Measurements from ENCODE around the gene NUAK2. TPM values are rescaled to one million over a fixed set of nuclear protein-coding genes. Genes with fewer than 3 reads are reported as not detected.
A peak's percentile ranks its signal among the peaks of the same experiment; 100 is the strongest.

The NUAK2 gene
- total and polyA plus RNA-seq, 2 donors, result 2.1 to 4.0 TPM

DNA sequence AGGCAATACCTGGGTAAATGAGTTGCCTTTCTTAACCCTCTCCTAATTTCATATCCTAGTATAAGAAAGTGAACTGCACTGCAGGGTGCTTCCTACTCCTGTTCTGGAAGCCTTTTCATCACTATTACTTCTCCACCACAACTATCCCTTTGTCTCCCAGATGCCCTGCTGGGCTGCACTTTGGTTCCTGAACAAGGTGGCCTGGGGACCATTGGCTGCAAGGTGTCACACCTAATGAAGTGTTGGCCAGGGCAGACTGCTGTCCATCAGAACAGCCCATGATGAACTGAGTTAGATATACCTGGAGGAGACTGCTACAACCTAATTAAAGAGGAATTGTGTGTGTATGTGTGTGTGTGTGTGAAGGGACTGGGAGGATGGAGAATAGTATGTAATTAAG, 37.0 kb upstream of the NUAK2 start:
- peaks cover 0 to 44% of the 10 kb centered on the region in 2 donors for H3K27me3 ChIP-seq (ENCODE audit: control insufficient read depth in 2 of 2, insufficient read depth in 1 of 2, low read length in 1 of 2)
- H3K4me3 ChIP-seq (ENCODE audit: low read length in 2 of 2), result no peak overlapping the region
- no peaks in the 10 kb centered on the region for H3K9me3 ChIP-seq (ENCODE audit: control insufficient read depth in 2 of 2, insufficient read depth in 1 of 2, low read length in 1 of 2)
- no peaks in the 10 kb centered on the region for H3K36me3 ChIP-seq (ENCODE audit: control insufficient read depth in 2 of 2, insufficient read depth in 2 of 2, low read length in 1 of 2)
- DNase-seq (ENCODE audit: low read depth in 6 of 9, low spot score in 9 of 9), result no peak
- H3K27ac ChIP-seq (ENCODE audit: low read depth in 1 of 2, low read length in 1 of 2), result no peak overlapping the region
- H3K4me1 ChIP-seq (ENCODE audit: control insufficient read depth in 2 of 2, insufficient read depth in 2 of 2, low read length in 2 of 2), result no peaks in the 10 kb centered on the region

DNA sequence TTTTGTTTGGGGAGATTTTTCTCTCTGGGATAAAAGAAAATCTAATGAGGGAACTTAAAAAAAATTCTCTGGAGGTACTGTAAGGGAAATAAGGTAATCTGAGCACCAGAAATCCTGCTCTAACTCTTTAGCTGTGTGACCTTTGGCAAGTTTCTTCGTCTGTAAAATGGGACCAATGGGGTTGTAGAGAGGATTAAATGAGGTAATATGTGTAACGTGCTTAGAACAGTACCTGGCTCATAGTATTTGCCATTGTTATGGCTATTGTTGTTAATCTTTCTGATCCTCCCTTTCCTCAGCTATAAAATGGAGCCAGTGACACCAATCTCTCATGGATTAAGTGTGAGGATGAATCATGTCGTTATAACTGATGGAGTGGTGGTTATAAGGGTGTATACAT, 36.0 kb upstream of the NUAK2 start:
- WGBS, result 92% methylated on average over 3 of the region's 3 CpGs
- peaks cover 0 to 44% of the 10 kb centered on the region in 2 donors for H3K27me3 ChIP-seq (ENCODE audit: control insufficient read depth in 2 of 2, insufficient read depth in 1 of 2, low read length in 1 of 2)
- no peaks in the 10 kb centered on the region for H3K4me1 ChIP-seq (ENCODE audit: control insufficient read depth in 2 of 2, insufficient read depth in 2 of 2, low read length in 2 of 2)
- H3K4me3 ChIP-seq (ENCODE audit: low read length in 2 of 2), result no peak overlapping the region
- H3K27ac ChIP-seq (ENCODE audit: low read depth in 1 of 2, low read length in 1 of 2), result no peak overlapping the region
- no peak for DNase-seq (ENCODE audit: low read depth in 6 of 9, low spot score in 9 of 9)
- no peaks in the 10 kb centered on the region for H3K36me3 ChIP-seq (ENCODE audit: control insufficient read depth in 2 of 2, insufficient read depth in 2 of 2, low read length in 1 of 2)
- no peaks in the 10 kb centered on the region for H3K9me3 ChIP-seq (ENCODE audit: control insufficient read depth in 2 of 2, insufficient read depth in 1 of 2, low read length in 1 of 2)

DNA sequence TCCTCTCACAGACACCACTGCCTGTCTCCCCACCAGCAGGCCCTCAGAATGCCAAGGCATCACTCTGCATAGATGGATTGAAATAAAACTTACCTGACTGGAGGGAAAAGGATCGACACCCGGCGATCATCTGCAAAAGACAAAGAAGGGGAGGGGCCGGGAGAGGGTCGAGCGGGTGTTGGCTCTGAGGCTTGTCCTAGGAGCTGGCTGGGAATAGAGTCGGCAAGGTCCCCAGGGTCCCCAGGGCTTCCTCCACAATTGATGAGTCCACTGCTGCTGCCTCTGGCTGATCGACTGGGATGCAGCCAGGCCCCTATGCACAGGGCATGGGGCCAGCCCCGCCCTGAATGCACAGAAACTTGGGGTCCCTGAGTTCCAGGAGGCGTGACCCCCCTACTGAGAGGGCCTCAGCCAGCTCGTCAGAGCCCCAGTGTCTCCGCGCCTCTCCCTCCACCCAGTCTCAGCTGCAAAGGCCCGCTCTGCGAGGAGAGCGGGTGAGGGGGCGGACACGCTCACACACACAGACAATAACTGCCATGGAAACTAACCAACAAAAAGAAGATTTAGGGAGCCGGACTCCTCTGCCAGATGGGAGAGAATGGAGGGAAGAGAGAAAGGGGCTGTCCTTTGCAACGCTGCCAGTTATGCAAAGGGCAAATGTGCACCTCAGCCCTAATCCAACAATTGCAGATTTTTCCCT, 35.0 kb upstream of the NUAK2 start, which contains the start of gene KLHDC8A:
Gene KLHDC8A, minus strand, starts transcription at position 483 of the 700 bp plus-strand sequence. CDS start 13,318 bp downstream, outside the sequence.
- no peak for DNase-seq (ENCODE audit: low read depth in 6 of 9, low spot score in 9 of 9)
- no peak within 1 kb of the TSS for H3K4me3 ChIP-seq (ENCODE audit: low read length in 2 of 2)
- H3K27ac ChIP-seq (ENCODE audit: low read depth in 1 of 2, low read length in 1 of 2), result no peak within 1 kb of the TSS
- H3K27me3 ChIP-seq (ENCODE audit: control insufficient read depth in 2 of 2, insufficient read depth in 1 of 2, low read length in 1 of 2), result peaks cover 0 to 47% of the 10 kb centered on the region in 2 donors
- H3K36me3 ChIP-seq (ENCODE audit: control insufficient read depth in 2 of 2, insufficient read depth in 2 of 2, low read length in 1 of 2), result no peaks in the 10 kb centered on the region
- H3K9me3 ChIP-seq (ENCODE audit: control insufficient read depth in 2 of 2, insufficient read depth in 1 of 2, low read length in 1 of 2), result no peaks in the 10 kb centered on the region
- 86% methylated on average over 20 of the region's 20 CpGs for WGBS
- no peaks in the 10 kb centered on the region for H3K4me1 ChIP-seq (ENCODE audit: control insufficient read depth in 2 of 2, insufficient read depth in 2 of 2, low read length in 2 of 2)

DNA sequence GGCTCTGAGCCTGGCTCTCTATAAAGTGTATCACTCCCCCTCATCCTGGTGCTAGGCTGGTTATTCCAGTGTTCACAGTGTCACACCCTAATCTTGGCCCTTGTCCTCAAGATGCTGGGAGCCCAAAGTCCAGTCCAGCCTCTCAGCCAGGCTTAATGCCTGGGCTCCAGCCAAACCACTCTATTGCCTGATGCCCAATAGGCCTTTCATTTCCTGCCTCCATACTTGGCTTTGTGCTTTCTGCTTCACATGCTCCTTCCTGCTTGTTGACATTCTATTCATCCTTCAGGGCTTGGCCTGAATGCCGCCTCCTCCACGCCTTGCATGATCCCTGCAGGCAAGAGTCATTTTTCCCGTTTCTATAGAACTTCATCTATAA, 33.5 kb upstream of the NUAK2 start:
- no peak overlapping the region for H3K4me3 ChIP-seq (ENCODE audit: low read length in 2 of 2)
- H3K36me3 ChIP-seq (ENCODE audit: control insufficient read depth in 2 of 2, insufficient read depth in 2 of 2, low read length in 1 of 2), result no peaks in the 10 kb centered on the region
- H3K27me3 ChIP-seq (ENCODE audit: control insufficient read depth in 2 of 2, insufficient read depth in 1 of 2, low read length in 1 of 2), result peaks cover 0 to 44% of the 10 kb centered on the region in 2 donors
- DNase-seq (ENCODE audit: low read depth in 6 of 9, low spot score in 9 of 9), result no peak
- H3K9me3 ChIP-seq (ENCODE audit: control insufficient read depth in 2 of 2, insufficient read depth in 1 of 2, low read length in 1 of 2), result no peaks in the 10 kb centered on the region
- H3K4me1 ChIP-seq (ENCODE audit: control insufficient read depth in 2 of 2, insufficient read depth in 2 of 2, low read length in 2 of 2), result no peaks in the 10 kb centered on the region
- H3K27ac ChIP-seq (ENCODE audit: low read depth in 1 of 2, low read length in 1 of 2), result no peak overlapping the region
- WGBS, result 98% methylated on average over 3 of the region's 3 CpGs

DNA sequence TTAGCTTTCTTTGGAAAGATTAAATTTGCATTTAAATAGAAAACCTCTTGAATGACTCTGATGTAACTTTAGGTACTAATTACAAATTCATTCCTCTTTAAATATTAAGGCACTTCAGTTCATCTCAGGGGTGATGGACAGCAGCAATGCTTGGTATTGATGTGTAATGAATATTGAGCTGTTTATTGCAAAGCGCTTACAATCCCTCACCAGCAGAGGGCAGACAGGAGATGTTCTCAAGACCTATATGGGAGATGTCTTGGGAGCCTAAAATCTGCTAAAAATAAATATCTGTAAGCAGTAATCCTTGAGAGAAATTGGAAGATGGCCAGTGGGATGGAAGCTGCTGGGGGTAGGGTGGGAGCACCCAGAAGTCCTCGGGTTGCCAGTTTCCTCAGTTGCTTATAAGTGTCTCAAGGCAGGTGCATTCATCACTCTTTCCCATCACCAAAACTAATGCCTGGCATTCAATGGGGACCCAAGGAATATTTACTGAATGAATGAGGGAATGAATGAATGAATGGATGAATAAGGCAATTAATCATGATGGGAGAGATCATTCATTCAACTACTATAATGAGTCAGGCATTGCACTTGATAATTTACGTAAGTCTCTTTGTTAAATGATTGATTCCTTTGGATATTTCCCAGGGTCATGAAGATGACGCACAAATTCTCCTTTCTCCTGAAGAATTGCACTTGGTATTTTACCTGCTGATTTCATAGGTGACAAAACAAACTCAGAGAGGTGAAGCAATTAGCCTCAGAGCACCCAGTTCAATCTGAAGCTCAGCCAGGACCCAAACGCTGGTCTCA, 32.9 kb upstream of the NUAK2 start:
- H3K27ac ChIP-seq (ENCODE audit: low read depth in 1 of 2, low read length in 1 of 2), result no peak overlapping the region
- DNase-seq (ENCODE audit: low read depth in 6 of 9, low spot score in 9 of 9), result peak; percentile 8 to 68 (median 35)
- no peaks in the 10 kb centered on the region for H3K4me1 ChIP-seq (ENCODE audit: control insufficient read depth in 2 of 2, insufficient read depth in 2 of 2, low read length in 2 of 2)
- peaks cover 0 to 44% of the 10 kb centered on the region in 2 donors for H3K27me3 ChIP-seq (ENCODE audit: control insufficient read depth in 2 of 2, insufficient read depth in 1 of 2, low read length in 1 of 2)
- 50% methylated on average over 5 of the region's 5 CpGs for WGBS
- H3K9me3 ChIP-seq (ENCODE audit: control insufficient read depth in 2 of 2, insufficient read depth in 1 of 2, low read length in 1 of 2), result no peaks in the 10 kb centered on the region
- no peak overlapping the region for H3K4me3 ChIP-seq (ENCODE audit: low read length in 2 of 2)
- H3K36me3 ChIP-seq (ENCODE audit: control insufficient read depth in 2 of 2, insufficient read depth in 2 of 2, low read length in 1 of 2), result no peaks in the 10 kb centered on the region

DNA sequence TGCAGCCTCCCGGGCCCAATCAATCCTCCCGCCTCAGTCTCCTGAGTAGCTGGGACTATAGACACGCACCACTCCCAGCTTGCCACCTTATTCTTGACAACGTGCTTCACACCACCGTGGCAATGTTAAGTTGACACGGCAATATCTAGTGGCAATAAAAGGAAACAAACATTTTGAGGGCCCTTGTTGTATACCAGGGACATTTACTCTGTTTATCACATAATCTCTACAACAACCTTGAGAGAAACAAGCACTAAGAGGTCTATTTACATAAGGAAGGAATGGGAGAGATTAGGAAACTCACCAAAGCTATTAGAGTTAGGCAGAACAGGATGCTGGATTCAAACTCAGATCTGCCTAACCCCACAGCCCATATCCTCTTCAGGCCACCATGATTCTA, 32.1 kb upstream of the NUAK2 start:
- 96% methylated on average over 6 of the region's 6 CpGs for WGBS
- no peaks in the 10 kb centered on the region for H3K4me1 ChIP-seq (ENCODE audit: control insufficient read depth in 2 of 2, insufficient read depth in 2 of 2, low read length in 2 of 2)
- no peak overlapping the region for H3K27ac ChIP-seq (ENCODE audit: low read depth in 1 of 2, low read length in 1 of 2)
- no peaks in the 10 kb centered on the region for H3K9me3 ChIP-seq (ENCODE audit: control insufficient read depth in 2 of 2, insufficient read depth in 1 of 2, low read length in 1 of 2)
- H3K4me3 ChIP-seq (ENCODE audit: low read length in 2 of 2), result no peak overlapping the region
- DNase-seq (ENCODE audit: low read depth in 6 of 9, low spot score in 9 of 9), result no peak
- H3K27me3 ChIP-seq (ENCODE audit: control insufficient read depth in 2 of 2, insufficient read depth in 1 of 2, low read length in 1 of 2), result peaks cover 0 to 48% of the 10 kb centered on the region in 2 donors
- H3K36me3 ChIP-seq (ENCODE audit: control insufficient read depth in 2 of 2, insufficient read depth in 2 of 2, low read length in 1 of 2), result no peaks in the 10 kb centered on the region

DNA sequence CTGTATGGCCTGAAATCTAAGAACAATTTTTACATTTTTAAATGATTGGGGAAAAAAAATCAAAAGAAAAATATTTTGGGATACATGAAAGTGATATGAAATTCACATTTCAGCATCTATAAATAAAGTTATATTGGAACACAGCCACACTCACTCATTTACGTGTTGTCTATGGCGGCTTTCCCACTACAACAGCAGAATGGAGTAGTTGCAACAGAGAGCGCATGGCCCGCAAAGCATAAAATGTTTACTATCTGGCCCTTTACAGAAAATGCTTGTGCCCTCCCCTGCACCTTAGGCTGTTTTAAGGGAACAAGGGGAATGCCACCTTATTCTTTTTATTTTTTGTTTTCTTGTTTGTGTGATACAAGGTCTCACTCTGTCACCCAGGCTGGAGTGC, 31.6 kb upstream of the NUAK2 start:
- peaks cover 0 to 47% of the 10 kb centered on the region in 2 donors for H3K27me3 ChIP-seq (ENCODE audit: control insufficient read depth in 2 of 2, insufficient read depth in 1 of 2, low read length in 1 of 2)
- H3K9me3 ChIP-seq (ENCODE audit: control insufficient read depth in 2 of 2, insufficient read depth in 1 of 2, low read length in 1 of 2), result no peaks in the 10 kb centered on the region
- 97% methylated on average over 4 of the region's 4 CpGs for whole genome bisulfite sequencing
- no peaks in the 10 kb centered on the region for H3K4me1 ChIP-seq (ENCODE audit: control insufficient read depth in 2 of 2, insufficient read depth in 2 of 2, low read length in 2 of 2)
- no peak overlapping the region for H3K27ac ChIP-seq (ENCODE audit: low read depth in 1 of 2, low read length in 1 of 2)
- H3K36me3 ChIP-seq (ENCODE audit: control insufficient read depth in 2 of 2, insufficient read depth in 2 of 2, low read length in 1 of 2), result no peaks in the 10 kb centered on the region
- H3K4me3 ChIP-seq (ENCODE audit: low read length in 2 of 2), result no peak overlapping the region
- no peak for DNase-seq (ENCODE audit: low read depth in 6 of 9, low spot score in 9 of 9)

DNA sequence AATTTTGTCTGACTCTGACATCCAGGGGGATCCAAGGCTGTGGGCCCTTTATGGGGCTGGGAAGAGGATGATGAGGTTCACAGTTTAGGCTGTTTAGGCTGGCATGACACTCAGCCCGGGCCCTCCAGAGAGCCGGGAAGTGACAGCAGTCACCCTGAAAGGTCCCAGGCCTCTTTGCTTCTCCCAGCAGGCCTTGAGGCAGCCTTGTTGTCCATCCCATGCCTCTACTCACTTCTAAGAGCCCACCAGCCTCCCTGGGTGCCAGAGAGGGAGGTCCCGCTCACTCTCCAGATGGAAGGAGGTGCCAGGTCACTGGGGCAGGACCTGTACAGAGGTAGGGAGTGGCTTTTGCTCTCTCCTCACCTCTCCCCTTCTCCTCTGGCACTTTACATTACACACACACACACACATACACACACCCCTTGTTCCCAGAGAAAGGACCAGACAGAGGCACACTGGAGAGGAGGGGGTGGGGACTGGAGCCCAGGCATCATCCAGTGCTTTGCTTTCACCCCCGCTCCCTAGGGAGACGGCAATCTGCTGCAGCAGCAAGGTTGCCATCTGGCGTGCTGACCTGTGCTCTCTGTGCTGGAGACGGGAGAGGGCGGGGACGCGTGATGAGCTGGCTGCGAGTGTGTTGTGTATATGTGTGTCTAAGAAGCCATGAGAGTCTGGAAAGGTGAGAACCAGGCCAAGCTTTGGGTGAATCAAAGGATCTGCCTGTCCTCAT, 30.6 kb upstream of the NUAK2 start:
- no peaks in the 10 kb centered on the region for H3K9me3 ChIP-seq (ENCODE audit: control insufficient read depth in 2 of 2, insufficient read depth in 1 of 2, low read length in 1 of 2)
- no peaks in the 10 kb centered on the region for H3K36me3 ChIP-seq (ENCODE audit: control insufficient read depth in 2 of 2, insufficient read depth in 2 of 2, low read length in 1 of 2)
- no peak overlapping the region for H3K27ac ChIP-seq (ENCODE audit: low read depth in 1 of 2, low read length in 1 of 2)
- peaks cover 0 to 54% of the 10 kb centered on the region in 2 donors for H3K27me3 ChIP-seq (ENCODE audit: control insufficient read depth in 2 of 2, insufficient read depth in 1 of 2, low read length in 1 of 2)
- H3K4me1 ChIP-seq (ENCODE audit: control insufficient read depth in 2 of 2, insufficient read depth in 2 of 2, low read length in 2 of 2), result no peaks in the 10 kb centered on the region
- WGBS, result 94% methylated on average over 11 of the region's 11 CpGs
- H3K4me3 ChIP-seq (ENCODE audit: low read length in 2 of 2), result no peak overlapping the region
- DNase-seq (ENCODE audit: low read depth in 6 of 9, low spot score in 9 of 9), result no peak

DNA sequence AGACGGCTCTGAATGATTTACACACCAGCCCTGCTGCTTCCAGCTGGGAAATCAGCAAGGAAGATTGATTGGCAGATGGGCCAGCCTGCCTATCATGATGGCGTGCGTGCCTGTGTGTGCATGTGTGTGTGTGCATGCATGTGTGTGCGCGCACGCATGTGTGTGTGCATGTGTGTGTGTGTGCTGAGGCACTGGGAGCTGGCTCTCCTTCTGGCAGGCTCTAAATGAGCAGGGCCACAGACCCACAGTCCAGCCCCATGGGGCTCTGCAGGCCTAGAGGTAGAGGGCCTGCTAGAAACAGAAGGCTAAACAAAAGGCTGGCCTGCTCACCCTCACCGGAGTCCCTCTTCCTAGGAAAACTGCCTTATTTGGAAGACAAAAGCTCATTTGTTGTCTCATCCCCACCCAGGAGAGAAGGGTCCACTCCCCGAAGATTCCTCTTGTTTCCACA, 29.2 kb upstream of the NUAK2 start:
- DNase-seq (ENCODE audit: low read depth in 6 of 9, low spot score in 9 of 9), result no peak

More for the DNA sequence above, 29.2 kb upstream of the NUAK2 start:
- 83% methylated on average over 8 of the region's 8 CpGs for WGBS
- H3K4me1 ChIP-seq (ENCODE audit: control insufficient read depth in 2 of 2, insufficient read depth in 2 of 2, low read length in 2 of 2), result no peaks in the 10 kb centered on the region
- no peak overlapping the region for H3K4me3 ChIP-seq (ENCODE audit: low read length in 2 of 2)
- H3K36me3 ChIP-seq (ENCODE audit: control insufficient read depth in 2 of 2, insufficient read depth in 2 of 2, low read length in 1 of 2), result no peaks in the 10 kb centered on the region
- peaks cover 6 to 56% of the 10 kb centered on the region in 2 donors for H3K27me3 ChIP-seq (ENCODE audit: control insufficient read depth in 2 of 2, insufficient read depth in 1 of 2, low read length in 1 of 2)
- no peak overlapping the region for H3K27ac ChIP-seq (ENCODE audit: low read depth in 1 of 2, low read length in 1 of 2)
- no peaks in the 10 kb centered on the region for H3K9me3 ChIP-seq (ENCODE audit: control insufficient read depth in 2 of 2, insufficient read depth in 1 of 2, low read length in 1 of 2)
